Neuronal stem cell (in vitro differentiated cells): ENCODE results near the gene TRMT1.

Source experiments
- DNase-seq: peaks from one replicate; pipeline ENCODE4 v3.0.0-alpha.2; 2013; ENCODE audit warnings: low spot score
- H2AFZ ChIP-seq: one replicate; pipeline ENCODE4 v1.6.1; 2013; ENCODE audit warnings: mild to moderate bottlenecking, low read length, inconsistent platforms
- H2AK5ac ChIP-seq: 2 replicates; pipeline ENCODE4 v1.6.1; 2013; ENCODE audit warnings: low read depth, mild to moderate bottlenecking, inconsistent platforms, low read length, moderate library complexity, mixed read lengths
- H2BK120ac ChIP-seq: 2 replicates; pipeline ENCODE4 v1.6.1; 2013; ENCODE audit warnings: low read depth, mild to moderate bottlenecking, inconsistent platforms, low read length, moderate library complexity, mixed read lengths
- H2BK12ac ChIP-seq: one replicate; pipeline ENCODE4 v1.6.1; 2013; ENCODE audit warnings: low read length, inconsistent platforms
- H2BK15ac ChIP-seq: 2 replicates; pipeline ENCODE4 v1.6.1; 2013; ENCODE audit warnings: mild to moderate bottlenecking, low read length, inconsistent platforms, mixed read lengths
- H2BK5ac ChIP-seq: one replicate; pipeline ENCODE4 v1.6.1; 2013; ENCODE audit warnings: inconsistent platforms, mild to moderate bottlenecking, low read length, moderate library complexity
- H3K14ac ChIP-seq: one replicate; pipeline ENCODE4 v1.6.1; 2013; ENCODE audit warnings: low read length, inconsistent platforms
- H3K18ac ChIP-seq: 2 replicates; pipeline ENCODE4 v1.6.1; 2013; ENCODE audit warnings: low read length, inconsistent platforms
- H3K23ac ChIP-seq: 2 replicates; pipeline ENCODE4 v1.6.1; 2013; ENCODE audit warnings: low read depth, mild to moderate bottlenecking, mixed read lengths, low read length, inconsistent platforms; ENCODE audit not compliant: poor library complexity
- H3K27ac ChIP-seq: replicated peaks from 3 replicates; pipeline ENCODE4 v1.5.1; 2013; ENCODE audit warnings: low read length, inconsistent platforms
- H3K27me3 ChIP-seq, 3 experiments: 2 replicates each; pipeline ENCODE4 v1.6.1; 2013; ENCODE audit warnings: low read length in 3 of 3, mild to moderate bottlenecking in 2 of 3, inconsistent platforms in 1 of 3, low read depth in 1 of 3, mixed read lengths in 1 of 3, moderate library complexity in 1 of 3; ENCODE audit not compliant: control insufficient read depth in 3 of 3, insufficient read depth in 3 of 3
- H3K36me3 ChIP-seq, 2 donors: replicated peaks in 1 of 2; 2 replicates each; pipeline ENCODE4 v1.6.1; 2013; ENCODE audit warnings: low read length in 2 of 2; ENCODE audit not compliant: control insufficient read depth in 2 of 2, insufficient read depth in 2 of 2
- H3K4ac ChIP-seq: 2 replicates; pipeline ENCODE4 v1.6.1; 2013; ENCODE audit warnings: inconsistent platforms, mild to moderate bottlenecking, low read length, moderate library complexity
- H3K4me1 ChIP-seq, 2 donors: 1 replicate in 1 of 2; 2 replicates in 1 of 2; pipeline ENCODE4 v1.6.1; 2013; ENCODE audit warnings: low read length in 2 of 2, low read depth in 1 of 2; ENCODE audit not compliant: control insufficient read depth in 2 of 2, insufficient read depth in 1 of 2
- H3K4me2 ChIP-seq: one replicate; pipeline ENCODE4 v1.6.1; 2013; ENCODE audit warnings: mild to moderate bottlenecking, low read length, inconsistent platforms; ENCODE audit not compliant: insufficient read depth, poor library complexity, severe bottlenecking
- H3K4me3 ChIP-seq, 2 donors: 2 replicates each; pipeline ENCODE4 v1.5.1; 2013; ENCODE audit warnings: low read length in 2 of 2, mild to moderate bottlenecking in 2 of 2, inconsistent platforms in 1 of 2, moderate library complexity in 1 of 2
- H3K79me1 ChIP-seq: one replicate; pipeline ENCODE4 v1.6.1; 2013; ENCODE audit warnings: low read depth, mild to moderate bottlenecking, inconsistent platforms, low read length, moderate library complexity
- H3K9ac ChIP-seq: one replicate; pipeline ENCODE4 v1.6.1; 2013; ENCODE audit warnings: mild to moderate bottlenecking, low read depth, low read length, inconsistent platforms; ENCODE audit not compliant: poor library complexity
- H3K9me3 ChIP-seq, 2 donors: replicated peaks in 1 of 2; 2 replicates each; pipeline versions ENCODE3 to v1.6.1; 2013; ENCODE audit warnings: low read length in 2 of 2, mild to moderate bottlenecking in 2 of 2, inconsistent platforms in 1 of 2, low read depth in 1 of 2, mixed read lengths in 1 of 2, moderate library complexity in 1 of 2; ENCODE audit not compliant: control insufficient read depth in 2 of 2, insufficient read depth in 1 of 2
- H4K8ac ChIP-seq: one replicate; pipeline ENCODE4 v1.6.1; 2013; ENCODE audit warnings: low read depth, mild to moderate bottlenecking, inconsistent platforms, low read length, moderate library complexity
- H4K91ac ChIP-seq: one replicate; pipeline ENCODE4 v1.6.1; 2013; ENCODE audit warnings: low read length, low read depth, mild to moderate bottlenecking, inconsistent platforms; ENCODE audit not compliant: poor library complexity
- WGBS, 2 donors: extraction: QIAGEN DNeasy Blood & Tissue Kit; methylation state at CpG; one replicate each; pipeline ENCODE4 v1.1.7; 2013; ENCODE audit warnings: missing lambda C conversion rate in 2 of 2, mixed read lengths in 1 of 2; ENCODE audit not compliant: insufficient read length in 2 of 2, insufficient replicate concordance in 1 of 2; ENCODE audit errors: extremely low coverage in 2 of 2; 5-methylcytosine and 5-hydroxymethylcytosine counted together

Gene TRMT1

GRCh38 chr19:13154241-13154778, 37.8 kb upstream of the TRMT1 start:
- Histone ChIP-seq H4K91ac (no peak overlapping the region), H3K27ac (peak overlapping the region; percentile 11), H2BK12ac (no peak overlapping the region), H3K14ac (peak overlapping the region; percentile 84), H2AFZ (no peak overlapping the region), H3K9me3 (no peaks in the 10 kb centered on the region), H2BK15ac (peak overlapping the region; percentile 98), H3K4me1 (peaks cover 7 to 9% of the 10 kb centered on the region in 2 donors), H3K23ac (peak overlapping the region; percentile 49), H2BK5ac (no peak overlapping the region), H3K36me3 (peaks cover 0 to 13% of the 10 kb centered on the region in 2 donors), H2AK5ac (peak overlapping the region; percentile 88), H2BK120ac (no peak overlapping the region), H3K18ac (peak overlapping the region; percentile 95), H3K4me3 (peak overlapping the region; percentile 94 to 99), H4K8ac (no peak overlapping the region), H3K9ac (peak overlapping the region; percentile 99), H3K27me3 (no peaks in the 10 kb centered on the region), H3K4me2 (peak overlapping the region; percentile 94), H3K4ac (no peak overlapping the region), H3K79me1 (peaks cover 13% of the 10 kb centered on the region)
- peak; percentile 46 for DNase-seq
- no CpG with 5 or more reads among the region's 21 CpGs for WGBS, 2 donors

GRCh38 chr19:13153569-13154240, 37.2 kb upstream of the TRMT1 start:
- no peak overlapping the region for H4K8ac ChIP-seq
- peak overlapping the region; percentile 71 for H2BK15ac ChIP-seq
- whole genome bisulfite sequencing, 2 donors, result no CpG with 5 or more reads among the region's 69 CpGs

GRCh38 chr19:13152974-13153568, 36.5 kb upstream of the TRMT1 start:
- Histone ChIP-seq H3K4ac (no peak overlapping the region), H2BK5ac (peak overlapping the region; percentile 79), H2AFZ (no peak overlapping the region), H3K27ac (peak overlapping the region; percentile 11), H2BK12ac (no peak overlapping the region), H3K23ac (peak overlapping the region; percentile 100), H3K18ac (peak overlapping the region; percentile 98), H3K9ac (peak overlapping the region; percentile 98), H3K36me3 (peaks cover 0 to 13% of the 10 kb centered on the region in 2 donors), H2BK15ac (peak overlapping the region; percentile 71), H4K91ac (no peak overlapping the region), H4K8ac (no peak overlapping the region), H3K14ac (peak overlapping the region; percentile 95), H3K9me3 (no peaks in the 10 kb centered on the region), H3K79me1 (peaks cover 13% of the 10 kb centered on the region), H3K27me3 (no peaks in the 10 kb centered on the region), H3K4me1 (peaks cover 9 to 11% of the 10 kb centered on the region in 2 donors), H2BK120ac (no peak overlapping the region), H2AK5ac (peak overlapping the region; percentile 96), H3K4me2 (peak overlapping the region; percentile 94), H3K4me3 (peak overlapping the region; percentile 94 to 99)
- DNase-seq, result peak; percentile 98
- WGBS, 2 donors, result no CpG with 5 or more reads among the region's 59 CpGs

More at GRCh38 chr19:13153569-13154240, 37.2 kb upstream of the TRMT1 start:
- no peak overlapping the region for H4K91ac ChIP-seq
- H3K27ac ChIP-seq, result peak overlapping the region; percentile 11
- H3K4me3 ChIP-seq, result peak overlapping the region; percentile 94 to 99
- peaks cover 13% of the 10 kb centered on the region for H3K79me1 ChIP-seq
- DNase-seq, result peak; percentile 48
- peak overlapping the region; percentile 100 for H3K23ac ChIP-seq
- no peak overlapping the region for H2AFZ ChIP-seq
- peaks cover 0 to 13% of the 10 kb centered on the region in 2 donors for H3K36me3 ChIP-seq
- peak overlapping the region; percentile 98 for H3K9ac ChIP-seq
- no peaks in the 10 kb centered on the region for H3K27me3 ChIP-seq
- H3K4me2 ChIP-seq, result peak overlapping the region; percentile 94
- H2BK5ac ChIP-seq, result peak overlapping the region; percentile 79
- H2AK5ac ChIP-seq, result peak overlapping the region; percentile 96
- H3K4me1 ChIP-seq, result peaks cover 9 to 11% of the 10 kb centered on the region in 2 donors
- no peak overlapping the region for H3K4ac ChIP-seq
- no peaks in the 10 kb centered on the region for H3K9me3 ChIP-seq
- peak overlapping the region; percentile 47 for H3K14ac ChIP-seq
- peak overlapping the region; percentile 98 for H3K18ac ChIP-seq
- no peak overlapping the region for H2BK120ac ChIP-seq
- no peak overlapping the region for H2BK12ac ChIP-seq
